ENCODE measurements around the gene GBA3. TPM values are rescaled to one million over a fixed set of nuclear protein-coding genes. Genes with fewer than 3 reads are reported as not detected.

Gene GBA3
- total and polyA plus RNA-seq, 2 experiments from 2014 or later: not detected

DNA sequence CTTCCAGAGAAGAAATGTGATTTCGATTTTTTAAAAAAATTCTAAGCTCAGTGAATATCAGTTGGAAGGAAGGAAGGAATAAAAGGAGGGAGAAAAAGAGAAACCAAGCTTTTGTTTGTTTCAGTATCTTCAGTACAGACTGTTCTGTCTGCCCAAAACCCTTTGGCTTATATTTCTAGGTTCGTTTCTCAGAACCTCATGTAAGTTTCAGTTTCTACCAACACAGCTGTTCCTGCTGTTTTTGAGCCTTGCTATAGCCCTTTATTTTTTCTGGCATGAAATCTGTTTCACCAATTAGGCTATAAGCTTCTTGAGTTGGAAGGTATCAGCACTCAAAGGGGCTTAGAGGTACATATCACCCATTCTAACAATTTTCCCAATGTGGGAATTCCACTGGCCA is 157.9 kb downstream of the GBA3 start:
- no peak overlapping the region for H2AFZ ChIP-seq
- no peaks in the 10 kb centered on the region for H3F3A ChIP-seq (ENCODE audit: insufficient read depth)
- H3K4me2 ChIP-seq (ENCODE audit: unreplicated experiment): no peak overlapping the region
- H3K4me1 ChIP-seq (ENCODE audit: insufficient read depth): no peaks in the 10 kb centered on the region
- no peak overlapping the region for H3K27ac ChIP-seq
- H3K9ac ChIP-seq: no peak overlapping the region
- H3K36me3 ChIP-seq (ENCODE audit: low read depth): no peaks in the 10 kb centered on the region
- no peaks in the 10 kb centered on the region for H3K27me3 ChIP-seq (replicated peaks; ENCODE audit: insufficient read depth)
- no peaks in the 10 kb centered on the region for H3K9me2 ChIP-seq (ENCODE audit: insufficient read depth)
- in situ Hi-C loops (cut with MboI): no loop called here
- TF ChIP-seq EZH2phosphoT487 (IDR thresholded peaks at IDR 0.05; ENCODE audit: insufficient read depth, low read depth) (no peak), EZH2 (IDR thresholded peaks at IDR 0.05; ENCODE audit: insufficient read depth, poor library complexity, severe bottlenecking) (no peak)
- H3K4me3 ChIP-seq: no peak overlapping the region
- DNase-seq: no peak
- H3K9me3 ChIP-seq (ENCODE audit: low read depth): no peaks in the 10 kb centered on the region
- no peaks in the 10 kb centered on the region for H4K20me1 ChIP-seq (ENCODE audit: insufficient read depth)
- 0 to 1% methylated on average over 2 of the region's 2 CpGs for WGBS, 2 experiments (ENCODE audit: low coverage in 1 of 2, low lambda C conversion rate in 2 of 2, missing lambda C conversion rate in 2 of 2)
- no peaks in the 10 kb centered on the region for H3K79me2 ChIP-seq (ENCODE audit: insufficient read depth)

DNA sequence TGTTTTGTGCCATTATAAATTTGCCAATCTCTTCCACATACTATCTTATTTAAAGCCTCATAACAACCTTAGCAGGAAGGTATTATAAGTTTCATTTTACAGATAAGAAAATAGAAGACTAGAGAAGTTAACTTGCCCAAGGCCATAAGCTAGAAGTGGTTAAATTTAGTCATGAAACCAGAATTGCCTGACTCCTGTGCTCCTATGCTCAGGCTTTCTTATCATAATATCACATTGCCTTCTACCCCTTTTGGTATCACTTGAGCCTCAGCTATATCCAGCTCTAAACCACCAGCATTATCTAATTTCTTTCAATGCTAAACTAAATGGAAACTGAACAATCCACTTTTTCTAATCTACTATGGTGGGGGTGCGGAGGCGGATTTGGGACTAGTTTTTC is 164.7 kb downstream of the GBA3 start:
- H3K36me3 ChIP-seq (ENCODE audit: low read depth): no peaks in the 10 kb centered on the region
- H3K9me3 ChIP-seq (ENCODE audit: low read depth): no peaks in the 10 kb centered on the region
- H3K27ac ChIP-seq: no peak overlapping the region
- in situ Hi-C loops (cut with MboI): no loop called here
- no peaks in the 10 kb centered on the region for H4K20me1 ChIP-seq (ENCODE audit: insufficient read depth)
- no peaks in the 10 kb centered on the region for H3K79me2 ChIP-seq (ENCODE audit: insufficient read depth)
- no peak overlapping the region for H3K4me3 ChIP-seq
- H3K27me3 ChIP-seq (replicated peaks; ENCODE audit: insufficient read depth): no peaks in the 10 kb centered on the region
- no peaks in the 10 kb centered on the region for H3F3A ChIP-seq (ENCODE audit: insufficient read depth)
- H3K4me1 ChIP-seq (ENCODE audit: insufficient read depth): no peaks in the 10 kb centered on the region
- 41 to 50% methylated on average over 2 of the region's 2 CpGs for WGBS, 2 experiments (ENCODE audit: low coverage in 1 of 2, low lambda C conversion rate in 2 of 2, missing lambda C conversion rate in 2 of 2)
- TF ChIP-seq EZH2 (IDR thresholded peaks at IDR 0.05; ENCODE audit: insufficient read depth, poor library complexity, severe bottlenecking): no peak
- TF ChIP-seq EZH2phosphoT487 (IDR thresholded peaks at IDR 0.05; ENCODE audit: insufficient read depth, low read depth): no peak
- no peak overlapping the region for H3K4me2 ChIP-seq (ENCODE audit: unreplicated experiment)
- no peak overlapping the region for H2AFZ ChIP-seq
- H3K9me2 ChIP-seq (ENCODE audit: insufficient read depth): no peaks in the 10 kb centered on the region
- DNase-seq: no peak
- no peak overlapping the region for H3K9ac ChIP-seq

DNA sequence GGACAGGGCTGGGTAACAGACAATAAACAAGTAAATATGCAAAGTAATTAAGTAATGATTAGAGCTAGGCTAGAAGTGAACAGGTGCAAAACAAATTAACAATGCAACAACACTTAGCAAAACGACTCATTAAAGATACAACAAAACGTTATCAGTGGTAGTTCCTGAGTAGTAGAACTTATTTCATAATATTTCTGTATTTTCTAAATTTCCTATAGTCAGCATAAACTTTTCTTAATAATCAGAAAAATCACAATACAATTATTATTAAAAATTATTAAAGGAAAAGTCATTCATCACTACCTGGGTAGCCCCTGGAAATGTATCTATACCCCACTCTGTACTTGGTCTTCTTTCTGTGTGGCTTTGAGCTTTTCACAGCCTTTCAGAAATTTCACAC is 166.6 kb downstream of the GBA3 start:
- Histone ChIP-seq H3K4me2 (ENCODE audit: unreplicated experiment) (no peak overlapping the region), H3K79me2 (ENCODE audit: insufficient read depth) (no peaks in the 10 kb centered on the region), H2AFZ (no peak overlapping the region), H3K4me1 (ENCODE audit: insufficient read depth) (no peaks in the 10 kb centered on the region), H3K9me2 (ENCODE audit: insufficient read depth) (no peaks in the 10 kb centered on the region), H3K27ac (no peak overlapping the region), H4K20me1 (ENCODE audit: insufficient read depth) (no peaks in the 10 kb centered on the region), H3K36me3 (ENCODE audit: low read depth) (no peaks in the 10 kb centered on the region), H3K9ac (no peak overlapping the region), H3K9me3 (ENCODE audit: low read depth) (no peaks in the 10 kb centered on the region), H3K27me3 (replicated peaks; ENCODE audit: insufficient read depth) (no peaks in the 10 kb centered on the region), H3K4me3 (no peak overlapping the region), H3F3A (ENCODE audit: insufficient read depth) (no peaks in the 10 kb centered on the region)
- 5 to 7% methylated on average over 2 of the region's 2 CpGs for WGBS, 2 experiments (ENCODE audit: low coverage in 1 of 2, low lambda C conversion rate in 2 of 2, missing lambda C conversion rate in 2 of 2)
- in situ Hi-C loops (cut with MboI): no loop called here
- DNase-seq: no peak
- TF ChIP-seq EZH2 (IDR thresholded peaks at IDR 0.05; ENCODE audit: insufficient read depth, poor library complexity, severe bottlenecking): no peak
- no peak for TF ChIP-seq EZH2phosphoT487 (IDR thresholded peaks at IDR 0.05; ENCODE audit: insufficient read depth, low read depth)

Other genes with a start within 250 kb of the GBA3 start
- gene ADGRA3, start 176.9 kb upstream of the GBA3 start, total RNA-seq (2014; rRNA removed; shearing (Covaris generic)): 7.8 and 9.4 TPM in 2 replicates
- 1.1 and 1.2 TPM in 2 replicates for gene ADGRA3, start 176.9 kb upstream of the GBA3 start, polyA plus RNA-seq (2016; fragmentation: Nextera tagmentation; extraction: Ambion mirVana)

Measured in GM23248 (cell line).